Stimulated activated CD4-positive, alpha-beta T cell treated with anti-CD3 and anti-CD28 coated beads, TNF-alpha, amount 100 ng/mL, for 24 hours (primary cell): Measurements from ENCODE around the gene USP31.

Experiments used
- DNase-seq, 3 experiments: peaks; one replicate each; pipeline ENCODE4 v3.0.0-alpha.2; 2020; ENCODE audit warnings: low read depth in 3 of 3

USP31 gene

DNA sequence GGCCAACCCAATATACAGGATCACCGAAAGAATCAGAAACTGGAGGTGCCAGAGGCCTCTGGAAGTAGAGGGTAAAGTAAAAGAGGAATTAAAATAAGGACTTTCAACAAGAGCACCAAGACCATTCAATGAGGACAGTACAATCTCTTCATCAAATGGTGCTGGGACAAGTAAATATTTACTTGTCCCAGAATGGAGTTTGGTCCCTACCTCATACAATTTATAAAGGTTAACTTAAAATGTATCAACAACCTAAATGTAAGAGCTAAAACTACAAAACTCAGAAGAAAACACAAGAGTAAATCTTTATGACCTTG, 56.5 kb downstream of the USP31 start:
- no peak for DNase-seq

- DNase-seq: no peak
These were observed 57.0 kb downstream of the USP31 start for GRCh38 chr16:23092072-23092800.

DNA sequence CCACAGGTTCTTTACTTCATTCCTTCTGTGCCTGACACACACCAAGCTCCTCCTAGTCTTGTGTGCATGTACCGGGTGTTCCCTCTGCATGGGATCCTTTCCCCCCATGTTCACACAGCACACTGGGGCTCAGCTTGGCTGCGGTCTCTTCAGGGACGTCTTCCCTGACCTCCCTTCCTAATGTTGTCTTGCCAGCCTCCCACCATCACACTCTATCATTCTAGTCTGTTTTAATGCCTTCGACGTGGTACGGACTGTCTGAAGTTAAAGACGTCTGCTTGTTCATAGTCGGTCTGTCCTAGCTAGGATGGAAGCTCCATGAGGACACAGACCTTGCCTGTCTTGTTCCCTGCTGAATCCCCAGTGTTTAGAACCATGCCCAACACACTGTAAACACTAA, 60.1 kb downstream of the USP31 start:
- no peak for DNase-seq

DNA sequence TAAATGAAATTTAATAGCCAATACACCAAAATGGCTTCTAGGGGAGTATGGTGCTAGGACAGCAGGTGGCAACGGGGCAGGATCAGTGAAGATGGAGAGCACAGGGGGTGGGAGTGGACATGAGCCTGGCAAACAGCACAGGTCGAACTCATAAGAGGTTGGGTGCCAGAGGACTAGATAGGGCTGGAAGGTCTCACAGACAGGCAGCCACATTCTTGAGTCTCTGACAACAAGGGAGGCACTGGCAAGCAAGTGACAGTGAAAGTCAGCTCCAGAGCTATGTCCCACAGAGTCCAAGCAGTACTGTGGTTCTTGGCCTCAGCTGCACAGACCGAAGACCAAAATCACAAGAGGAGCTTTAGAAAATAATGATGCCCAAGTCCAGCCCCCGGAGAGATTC, 61.2 kb downstream of the USP31 start:
- DNase-seq: no peak

GRCh38 chr16:23085949-23086348, 63.3 kb downstream of the USP31 start:
- DNase-seq: no peak

GRCh38 chr16:23082161-23082788, 67.0 kb downstream of the USP31 start:
- DNase-seq: no peak

GRCh38 chr16:23081675-23082119, 67.6 kb downstream of the USP31 start:
- DNase-seq: no peak

DNA sequence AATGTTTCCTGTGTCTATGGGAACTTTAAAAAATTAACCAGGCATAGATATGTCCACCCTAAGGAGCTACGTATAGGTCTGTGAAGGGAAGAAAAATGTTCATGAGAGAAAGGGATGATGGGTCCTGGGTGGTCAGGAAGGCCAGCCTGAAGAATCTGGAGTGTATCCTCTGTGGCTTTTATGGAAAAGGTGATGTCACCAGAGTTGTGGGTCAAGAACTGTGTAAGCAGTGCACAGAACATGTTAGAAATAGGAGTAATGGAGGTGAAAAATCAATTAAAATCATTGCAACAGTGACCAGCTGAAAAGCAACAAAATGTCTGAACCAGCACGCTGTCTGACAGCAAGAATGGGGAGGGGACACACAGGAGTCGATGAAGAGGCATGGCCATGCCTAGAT, 68.5 kb downstream of the USP31 start:
- DNase-seq: no peak

DNA sequence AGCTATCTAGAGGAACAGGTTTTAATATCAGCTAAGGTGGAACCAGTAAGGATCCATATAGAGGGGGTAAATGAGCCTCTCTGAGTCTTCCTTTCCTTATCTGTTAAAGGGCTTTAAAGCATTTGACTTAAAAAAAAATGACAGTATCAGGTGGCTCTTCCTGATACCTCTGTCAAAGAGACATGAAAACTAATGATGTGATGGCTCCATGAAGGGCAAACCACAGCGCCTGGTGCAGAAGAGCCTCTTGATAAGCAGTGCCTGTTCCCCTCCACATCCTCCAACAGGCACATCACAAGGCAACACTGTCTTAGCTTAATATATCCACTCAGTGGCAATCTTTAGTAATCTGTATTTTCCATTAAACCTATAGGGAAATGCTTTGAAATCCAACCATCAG, 68.9 kb downstream of the USP31 start:
- no peak for DNase-seq

DNA sequence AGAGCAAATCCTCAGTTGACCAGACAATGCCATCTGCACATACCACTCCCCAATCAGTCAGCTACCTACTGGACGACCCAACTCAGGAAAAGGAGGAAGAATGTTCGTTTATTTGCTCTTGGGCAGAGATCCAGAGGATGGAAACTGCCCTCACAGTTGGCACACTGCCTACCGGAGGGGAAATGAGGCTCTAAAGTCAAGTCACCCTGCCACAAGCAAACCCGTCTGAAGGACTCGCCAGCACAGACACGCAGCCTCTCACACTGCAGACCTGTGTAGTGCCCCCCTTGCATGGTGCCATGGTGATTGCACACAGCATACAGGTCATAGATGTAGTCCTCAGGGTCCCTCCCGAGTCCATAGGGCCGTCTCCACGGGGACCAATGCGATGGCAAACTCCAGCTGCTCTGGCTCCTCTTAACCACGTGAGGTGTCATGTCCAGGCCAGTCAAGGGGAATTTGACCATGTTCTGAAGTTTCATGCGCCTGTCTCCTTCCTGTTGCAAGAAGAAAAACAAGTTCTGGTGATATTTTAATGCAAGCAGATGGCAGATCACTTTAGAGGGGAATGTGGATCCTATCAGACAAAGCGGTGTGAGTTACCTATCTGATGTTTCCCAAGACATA, 69.5 kb downstream of the USP31 start:
- DNase-seq: no peak

DNA sequence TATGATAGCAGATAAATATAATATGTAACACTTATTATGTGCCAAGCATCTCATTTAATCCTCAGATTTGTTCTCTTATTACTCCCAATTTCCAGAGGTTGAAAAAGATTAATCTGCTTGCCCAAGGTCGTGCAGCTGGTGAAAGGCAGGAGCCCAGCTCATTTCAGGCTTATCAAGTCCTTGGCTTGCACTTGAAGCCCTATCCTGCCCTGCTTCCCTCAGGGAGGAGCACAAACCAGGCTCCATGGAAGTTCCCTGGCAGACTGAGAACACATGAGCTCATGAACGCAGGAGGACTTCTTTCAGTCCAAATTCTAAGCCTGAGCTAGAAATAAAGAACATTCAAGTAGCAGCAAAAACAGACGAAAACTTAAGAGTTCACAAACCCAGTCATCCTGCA, 74.8 kb downstream of the USP31 start:
- DNase-seq: no peak

GRCh38 chr16:23072769-23073549, 76.3 kb downstream of the USP31 start:
- no peak for DNase-seq

DNA sequence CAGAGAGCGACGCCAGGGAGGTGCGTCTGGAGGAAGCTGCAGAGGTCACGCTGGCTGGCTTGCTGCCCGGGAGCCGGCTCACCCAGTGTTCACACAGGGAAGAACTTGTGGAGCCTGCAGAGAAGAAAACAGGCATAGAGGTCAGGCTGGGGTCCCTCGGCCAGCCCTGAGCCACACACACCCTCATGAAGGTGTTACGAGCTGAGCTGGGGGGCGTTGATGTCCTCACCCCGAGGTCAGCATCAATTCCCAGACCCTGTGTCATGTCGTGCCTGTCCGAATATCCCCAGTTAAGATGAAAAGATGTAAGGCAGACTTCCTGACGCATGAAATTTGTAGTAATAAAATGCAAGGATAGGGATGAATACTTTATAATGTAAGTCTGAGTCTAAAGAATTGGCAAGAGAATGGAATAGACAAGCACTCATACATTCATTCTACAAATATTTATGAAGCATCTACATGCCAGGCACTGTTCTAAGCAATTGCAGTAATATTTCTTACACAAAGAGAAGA, 77.1 kb downstream of the USP31 start:
- no peak for DNase-seq

DNA sequence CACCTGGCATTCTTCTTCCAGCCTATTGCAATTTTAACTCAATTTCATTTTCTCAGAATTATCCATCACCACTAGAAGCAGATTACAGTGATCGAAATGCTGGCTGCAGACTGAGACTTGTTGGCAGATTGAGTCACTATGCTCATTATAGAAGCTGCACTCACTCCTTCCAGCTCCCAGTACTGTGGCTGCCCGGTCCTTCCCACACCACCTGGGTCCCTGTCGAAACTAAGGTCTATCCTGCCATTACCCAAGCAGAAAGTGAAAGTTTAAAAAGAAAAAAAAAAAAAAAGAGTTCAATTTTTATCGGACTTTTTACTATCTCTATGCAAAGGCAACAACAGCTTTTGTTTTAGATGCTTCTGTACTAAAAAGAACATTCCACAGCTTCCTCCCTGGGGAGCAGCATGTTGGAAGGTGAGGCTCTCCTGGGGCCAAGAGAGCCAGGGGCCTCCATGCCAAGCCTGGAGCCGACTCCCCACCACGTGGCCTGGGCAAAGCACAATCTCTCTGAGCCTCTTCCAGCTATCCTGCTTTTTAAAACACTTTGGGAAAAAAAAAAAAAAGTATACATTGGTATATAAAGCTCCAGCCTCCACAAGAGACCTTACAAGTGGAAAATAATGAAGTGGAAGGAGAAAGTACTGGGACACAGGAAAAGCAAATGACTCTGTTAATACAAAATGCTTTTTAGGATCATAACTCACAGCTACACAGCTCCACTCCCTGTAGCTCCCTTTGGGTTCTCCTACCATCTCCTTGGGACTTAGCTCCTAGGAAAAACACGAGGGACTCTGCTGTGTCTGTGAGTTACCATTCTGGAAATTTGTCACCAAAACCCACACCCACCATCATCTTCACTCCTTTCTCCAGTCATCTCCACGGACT, 77.8 kb downstream of the USP31 start:
- DNase-seq: no peak

- DNase-seq: no peak
These were observed 79.4 kb downstream of the USP31 start for GRCh38 chr16:23069844-23070243.

- no peak for DNase-seq
These were observed 81.0 kb downstream of the USP31 start for GRCh38 chr16:23068079-23068736.

DNA sequence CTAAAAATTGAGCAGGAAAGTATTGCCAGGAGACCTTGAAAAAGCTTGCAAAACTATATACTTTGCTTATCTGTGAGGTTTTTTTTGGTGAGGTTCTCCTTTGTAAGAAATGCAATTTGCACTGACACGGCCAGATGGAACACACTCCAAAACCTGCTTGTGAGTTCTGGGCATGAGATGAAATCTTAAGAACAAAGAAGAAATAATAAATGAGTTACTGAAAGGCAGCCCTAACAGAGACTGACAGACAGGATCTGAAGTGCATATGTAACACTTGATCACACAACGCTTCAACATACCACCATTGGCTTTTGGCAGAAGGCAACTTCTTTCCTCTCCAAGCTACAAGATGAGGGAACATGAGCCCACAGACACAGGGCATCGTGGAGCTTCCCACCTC, 82.6 kb downstream of the USP31 start:
- DNase-seq: no peak

GRCh38 chr16:23064639-23065038, 84.6 kb downstream of the USP31 start:
- no peak for DNase-seq

- DNase-seq: no peak
These were observed 86.7 kb downstream of the USP31 start for GRCh38 chr16:23062524-23062923.

DNA sequence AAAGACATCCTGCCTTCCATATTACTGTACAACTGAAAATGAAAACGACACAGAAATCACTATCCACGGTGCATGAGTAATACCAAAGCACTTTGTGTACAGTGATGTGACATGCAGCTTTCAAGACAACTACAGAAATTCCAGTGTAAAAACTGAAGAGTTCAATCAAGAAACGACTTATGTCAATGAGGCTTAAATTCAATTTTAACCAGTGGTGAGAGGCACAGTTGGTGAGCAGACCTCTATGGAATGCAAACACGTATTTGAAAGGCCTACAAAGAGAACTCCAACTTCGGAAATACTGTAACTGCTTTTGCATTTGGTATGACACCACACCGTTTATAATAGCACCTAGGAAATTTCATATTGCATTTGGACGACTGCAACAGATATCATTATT, 87.6 kb downstream of the USP31 start:
- no peak for DNase-seq
